Activated T-cell treated with anti-CD3 and anti-CD28 coated beads for 1 hour (primary cell): ENCODE results near the gene EGFR.

Source experiments
- DNase-seq: peaks from one replicate; pipeline ENCODE4 v3.0.0-alpha.2; 2020; ENCODE audit warnings: low read depth

The EGFR gene

DNA sequence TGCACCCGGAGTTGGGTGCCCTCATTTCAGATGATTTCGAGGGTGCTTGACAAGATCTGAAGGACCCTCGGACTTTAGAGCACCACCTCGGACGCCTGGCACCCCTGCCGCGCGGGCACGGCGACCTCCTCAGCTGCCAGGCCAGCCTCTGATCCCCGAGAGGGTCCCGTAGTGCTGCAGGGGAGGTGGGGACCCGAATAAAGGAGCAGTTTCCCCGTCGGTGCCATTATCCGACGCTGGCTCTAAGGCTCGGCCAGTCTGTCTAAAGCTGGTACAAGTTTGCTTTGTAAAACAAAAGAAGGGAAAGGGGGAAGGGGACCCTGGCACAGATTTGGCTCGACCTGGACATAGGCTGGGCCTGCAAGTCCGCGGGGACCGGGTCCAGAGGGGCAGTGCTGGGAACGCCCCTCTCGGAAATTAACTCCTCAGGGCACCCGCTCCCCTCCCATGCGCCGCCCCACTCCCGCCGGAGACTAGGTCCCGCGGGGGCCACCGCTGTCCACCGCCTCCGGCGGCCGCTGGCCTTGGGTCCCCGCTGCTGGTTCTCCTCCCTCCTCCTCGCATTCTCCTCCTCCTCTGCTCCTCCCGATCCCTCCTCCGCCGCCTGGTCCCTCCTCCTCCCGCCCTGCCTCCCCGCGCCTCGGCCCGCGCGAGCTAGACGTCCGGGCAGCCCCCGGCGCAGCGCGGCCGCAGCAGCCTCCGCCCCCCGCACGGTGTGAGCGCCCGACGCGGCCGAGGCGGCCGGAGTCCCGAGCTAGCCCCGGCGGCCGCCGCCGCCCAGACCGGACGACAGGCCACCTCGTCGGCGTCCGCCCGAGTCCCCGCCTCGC, at the start of gene EGFR:
TSS of gene EGFR (plus strand) at position 657 of the 830 bp plus-strand sequence. CDS start 261 bp downstream, outside the sequence.
- no peak for DNase-seq

DNA sequence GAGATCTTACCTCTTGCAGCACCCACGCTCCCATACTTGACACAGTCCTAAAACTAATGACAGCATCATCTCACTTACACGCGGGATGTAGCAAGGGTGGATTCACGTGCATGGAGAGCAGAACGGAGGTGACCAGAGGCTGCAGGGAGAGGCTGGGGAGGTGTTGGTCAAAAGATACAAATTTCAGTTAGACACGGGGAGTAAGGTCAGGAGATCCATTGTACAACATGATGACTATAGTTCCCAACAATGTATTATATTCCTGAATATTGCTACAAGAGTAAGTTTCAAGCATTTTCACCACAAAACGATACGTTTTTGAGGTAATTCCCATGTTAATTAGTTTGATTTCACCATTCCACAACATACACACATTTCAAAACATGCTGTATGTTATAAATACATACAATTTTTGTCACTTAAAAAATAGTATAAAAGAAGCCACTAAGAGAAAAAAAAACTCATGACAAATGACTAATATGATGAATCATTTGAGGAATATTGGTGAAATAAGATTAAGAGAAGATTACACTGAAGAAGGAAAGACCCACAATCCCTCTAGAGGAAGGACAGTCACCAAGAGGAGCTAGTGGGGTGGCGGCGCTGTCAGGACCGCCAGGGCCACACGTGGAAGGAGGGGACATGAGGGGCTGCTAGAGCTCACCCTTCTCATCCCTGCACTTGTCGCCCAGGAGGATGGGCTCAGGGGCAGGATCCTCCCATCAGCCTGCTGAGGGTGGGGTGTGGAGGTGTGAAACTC, 49.4 kb upstream of the EGFR start:
- no peak for DNase-seq

DNA sequence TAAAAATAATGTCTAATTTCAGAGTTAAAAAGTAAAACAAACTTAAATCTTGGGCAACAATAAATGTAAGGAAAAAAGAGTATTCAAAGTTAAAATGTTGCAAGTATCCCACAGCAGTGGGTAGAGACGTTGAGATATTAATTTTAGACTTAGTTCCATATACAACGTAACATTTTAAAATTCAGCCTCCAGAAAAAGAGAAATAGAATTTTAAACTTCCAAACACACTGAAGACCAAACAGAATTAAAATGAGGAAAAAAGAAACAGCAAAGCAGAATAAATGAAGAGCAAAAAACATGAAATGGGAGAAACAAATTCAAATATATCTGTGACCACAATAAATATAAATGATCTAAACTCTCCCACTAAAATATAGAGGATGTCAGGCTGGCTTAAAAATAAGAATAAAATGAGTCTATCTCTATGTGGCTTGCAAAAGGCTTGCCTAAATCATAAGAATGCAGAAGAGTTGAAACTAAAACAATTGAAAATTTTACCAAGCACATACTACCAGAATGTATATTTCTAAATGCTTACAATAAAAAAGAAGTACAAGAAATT, 46.0 kb upstream of the EGFR start:
- no peak for DNase-seq

DNA sequence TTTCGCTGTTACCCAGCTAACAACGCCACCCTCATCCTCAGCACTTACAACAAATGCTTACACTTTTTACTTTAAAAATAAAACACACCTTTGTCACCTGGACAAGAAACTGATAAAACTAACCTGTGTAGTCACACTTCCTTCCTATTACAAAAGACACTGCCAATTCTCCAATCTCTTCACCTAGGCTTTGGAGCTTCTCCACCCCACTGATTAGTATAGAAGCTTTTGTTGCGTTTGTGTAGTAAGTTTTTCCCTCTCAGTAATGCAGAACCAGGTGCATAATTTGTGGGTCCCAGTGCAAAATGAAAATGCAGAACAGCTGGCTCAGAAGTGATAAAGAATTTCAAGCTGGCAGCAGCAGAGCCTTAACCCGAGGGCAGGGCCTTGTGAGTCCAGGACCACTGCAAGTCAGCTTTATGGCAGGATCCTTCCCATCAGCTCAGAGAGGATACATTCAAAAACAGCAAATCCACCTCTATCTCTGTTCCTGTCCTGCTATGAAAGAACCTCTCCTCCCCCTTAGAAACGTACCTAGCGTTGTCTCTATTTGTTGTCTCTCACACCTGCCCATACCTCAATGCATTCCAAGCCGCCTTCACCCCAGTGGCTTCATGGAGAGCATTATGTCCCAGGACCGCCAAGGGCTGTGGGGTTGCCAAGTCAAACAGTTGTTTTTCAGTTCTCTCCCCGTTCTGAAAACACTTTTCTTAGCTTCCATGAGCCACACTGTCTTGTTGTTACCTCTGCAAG, 40.3 kb upstream of the EGFR start:
- DNase-seq: no peak

DNA sequence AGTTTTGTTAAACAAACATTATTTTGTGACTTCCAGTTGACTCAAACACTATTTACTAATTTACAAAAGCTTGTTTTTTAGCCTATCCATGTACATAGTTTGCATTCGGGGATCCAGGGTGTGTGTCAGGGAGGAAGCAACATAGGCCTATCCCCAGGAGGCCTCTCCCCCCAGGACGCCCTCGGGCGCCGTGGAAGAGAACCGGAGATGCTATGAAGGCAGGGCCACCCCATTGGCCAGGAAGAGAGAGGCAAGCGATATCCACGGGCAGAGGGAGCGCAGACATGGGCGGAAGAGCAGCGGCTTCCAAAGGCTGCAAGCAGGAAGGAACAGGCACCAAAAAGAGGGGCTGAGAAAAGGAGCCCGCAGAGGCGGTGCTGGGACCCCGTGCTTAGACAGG, 38.3 kb upstream of the EGFR start:
- no peak for DNase-seq

DNA sequence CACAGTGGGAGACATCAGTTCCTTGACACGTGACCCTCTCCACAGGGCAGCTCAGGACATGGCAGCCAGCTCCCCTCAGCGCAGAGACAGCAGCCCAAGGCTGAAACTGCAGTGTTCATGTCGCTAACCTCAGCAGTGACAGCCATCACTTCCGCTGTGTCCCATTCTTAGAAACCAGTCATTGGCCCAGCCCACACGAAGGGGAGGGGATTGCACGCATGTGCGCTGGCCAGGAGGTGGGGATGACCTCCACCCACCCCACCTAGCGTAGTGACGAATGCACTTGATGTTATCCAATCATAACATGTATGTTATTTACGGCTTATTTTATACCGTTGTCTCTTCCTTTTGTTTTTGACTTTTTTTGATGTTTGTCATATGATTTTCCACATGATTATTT, 36.9 kb upstream of the EGFR start:
- no peak for DNase-seq

DNA sequence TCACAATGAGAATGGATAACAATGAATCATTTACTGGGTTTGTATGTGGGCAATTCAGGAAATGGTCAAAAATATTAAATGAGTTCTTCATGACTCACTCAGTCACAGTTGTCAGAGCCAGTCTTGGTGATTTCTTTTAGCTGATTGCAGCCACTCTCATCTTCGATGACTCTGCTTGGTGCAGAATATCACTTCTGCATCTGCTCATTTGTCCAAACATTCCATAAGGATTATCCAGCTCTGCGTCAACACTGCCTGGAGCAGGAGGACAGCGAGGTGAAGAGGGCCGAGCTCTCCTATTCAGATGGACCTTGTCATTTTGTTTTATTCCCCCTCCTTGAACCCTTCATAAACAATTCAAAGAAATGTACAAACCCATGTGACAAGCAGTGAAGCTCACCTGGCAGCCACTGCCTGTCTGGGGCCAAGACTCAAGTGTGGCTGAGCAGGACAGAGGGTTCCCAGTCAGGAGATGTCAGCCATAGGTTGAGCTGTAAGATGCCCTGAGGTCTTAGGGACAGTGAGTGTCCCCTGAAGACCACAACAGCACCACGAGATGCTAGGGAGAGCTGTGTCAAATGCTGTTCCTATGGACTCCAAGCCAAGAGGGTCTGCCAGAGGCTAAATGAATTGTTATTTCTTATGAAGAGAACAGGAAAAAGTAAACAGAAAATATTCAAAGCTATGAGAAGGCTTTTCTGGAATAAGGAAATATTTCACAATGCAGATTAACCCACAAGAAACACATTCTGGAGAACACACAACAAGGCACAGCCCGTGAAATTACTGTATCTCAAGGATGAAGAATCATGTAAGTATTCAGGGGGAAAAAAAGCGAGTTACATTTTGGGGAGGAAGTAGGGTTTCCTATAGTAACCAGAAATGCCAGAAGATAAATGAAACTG, 33.1 kb upstream of the EGFR start:
- DNase-seq: no peak

DNA sequence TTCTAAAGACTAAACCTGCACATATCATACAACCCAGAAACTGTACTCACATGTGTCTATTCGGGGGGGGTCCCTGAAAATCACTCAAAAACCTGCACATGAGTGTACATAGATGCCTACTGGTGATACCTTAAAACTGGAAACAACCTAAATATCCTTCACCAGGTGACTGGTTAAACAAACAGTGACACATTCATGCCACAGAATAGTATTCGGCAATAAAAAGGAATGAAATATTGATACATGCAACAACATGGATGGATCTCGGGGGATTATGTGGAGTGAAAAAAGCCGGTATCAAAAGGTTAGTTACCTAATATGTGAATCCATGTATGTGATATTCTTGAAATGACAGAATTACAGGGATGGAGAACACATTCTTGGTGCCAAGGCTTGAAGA, 32.1 kb upstream of the EGFR start:
- no peak for DNase-seq

DNA sequence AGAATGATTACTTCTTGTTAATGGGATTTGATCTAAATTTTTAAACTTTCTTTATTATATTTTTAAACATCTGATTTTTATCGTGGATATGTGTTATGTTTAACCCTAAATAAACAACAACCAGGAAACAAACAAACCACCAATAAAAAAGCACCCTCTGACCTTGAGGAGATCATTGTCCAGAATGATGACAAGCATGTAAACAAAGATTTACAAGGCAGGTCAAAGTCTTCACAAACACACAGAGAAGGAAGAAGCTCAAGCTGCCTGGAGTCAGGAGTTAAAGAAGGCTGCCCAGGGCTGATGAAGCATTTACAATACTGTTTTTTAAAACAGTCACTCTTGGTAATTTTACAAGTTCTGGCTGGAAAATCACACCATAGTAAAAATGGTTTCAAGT, 31.0 kb upstream of the EGFR start:
- no peak for DNase-seq

DNA sequence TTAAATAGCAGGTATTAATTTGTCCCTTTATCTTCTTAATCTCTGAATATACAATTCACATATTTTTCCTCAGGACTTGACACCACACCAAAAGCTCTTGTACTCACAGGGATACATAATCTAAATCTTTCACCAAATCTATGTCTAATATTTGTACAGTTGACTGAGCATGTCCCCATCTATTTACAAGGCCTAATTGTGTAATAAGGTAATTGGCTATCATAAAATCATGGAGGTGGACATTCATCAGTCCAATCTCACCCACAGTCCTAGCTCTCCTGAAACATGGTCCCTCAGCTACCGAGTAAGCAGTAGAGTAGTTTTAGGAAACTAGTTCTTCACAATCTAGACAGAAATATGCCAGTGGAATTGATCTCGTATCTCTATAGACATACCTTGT, 30.3 kb upstream of the EGFR start:
- no peak for DNase-seq

DNA sequence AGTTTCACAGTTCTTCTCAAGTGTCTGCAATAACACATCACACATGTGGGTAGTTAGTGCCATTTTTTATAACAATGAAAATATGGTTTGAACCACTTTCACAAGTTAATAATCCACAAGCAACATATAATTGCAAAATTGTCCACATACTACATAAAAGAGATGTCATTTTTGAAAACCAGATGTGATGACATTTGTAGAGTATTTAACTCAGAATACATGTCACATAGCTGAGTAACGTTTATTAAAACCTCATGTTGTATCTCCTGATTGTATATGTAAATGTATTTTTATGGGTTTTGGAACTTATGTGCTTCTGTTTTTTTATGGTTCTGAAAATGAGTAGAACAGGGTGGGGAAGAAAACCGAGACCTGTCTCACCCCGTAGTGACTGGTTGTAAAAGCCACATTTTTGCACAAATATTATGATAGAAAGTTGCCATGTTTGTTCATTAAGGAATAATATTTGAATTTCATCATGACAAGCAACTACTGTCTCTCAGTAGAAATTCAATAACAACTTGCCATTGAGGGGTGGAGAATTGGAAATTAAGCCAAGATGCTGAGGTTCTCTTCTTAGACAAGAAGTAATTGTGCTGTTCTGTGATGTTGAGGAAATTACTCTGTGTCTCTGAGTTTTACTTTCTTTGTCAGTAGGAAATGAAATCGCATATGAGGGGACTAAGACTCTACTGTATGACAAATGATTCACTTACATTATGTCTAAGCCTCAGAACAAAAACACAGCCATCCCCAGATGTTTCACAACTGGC, 29.2 kb upstream of the EGFR start:
- no peak for DNase-seq

DNA sequence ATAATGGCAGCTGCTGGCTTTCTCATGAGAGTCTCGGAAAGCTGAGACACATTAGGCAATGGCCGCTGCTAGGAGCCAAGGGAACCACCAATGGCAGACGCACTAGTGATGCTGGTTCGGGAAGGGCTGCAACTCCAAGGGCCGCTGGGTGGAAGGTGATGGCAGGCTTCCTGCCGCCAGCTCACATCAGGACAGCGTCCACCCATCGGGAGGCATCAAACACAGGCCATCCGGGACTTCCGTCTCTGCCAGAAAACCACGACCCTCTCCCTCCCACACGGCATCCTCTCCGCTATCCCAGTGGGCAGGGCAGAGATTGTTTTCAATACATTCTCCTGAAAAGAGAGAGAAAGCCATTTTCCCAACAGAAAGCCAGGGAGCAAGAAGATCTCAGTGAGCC, 27.5 kb upstream of the EGFR start:
- no peak for DNase-seq

DNA sequence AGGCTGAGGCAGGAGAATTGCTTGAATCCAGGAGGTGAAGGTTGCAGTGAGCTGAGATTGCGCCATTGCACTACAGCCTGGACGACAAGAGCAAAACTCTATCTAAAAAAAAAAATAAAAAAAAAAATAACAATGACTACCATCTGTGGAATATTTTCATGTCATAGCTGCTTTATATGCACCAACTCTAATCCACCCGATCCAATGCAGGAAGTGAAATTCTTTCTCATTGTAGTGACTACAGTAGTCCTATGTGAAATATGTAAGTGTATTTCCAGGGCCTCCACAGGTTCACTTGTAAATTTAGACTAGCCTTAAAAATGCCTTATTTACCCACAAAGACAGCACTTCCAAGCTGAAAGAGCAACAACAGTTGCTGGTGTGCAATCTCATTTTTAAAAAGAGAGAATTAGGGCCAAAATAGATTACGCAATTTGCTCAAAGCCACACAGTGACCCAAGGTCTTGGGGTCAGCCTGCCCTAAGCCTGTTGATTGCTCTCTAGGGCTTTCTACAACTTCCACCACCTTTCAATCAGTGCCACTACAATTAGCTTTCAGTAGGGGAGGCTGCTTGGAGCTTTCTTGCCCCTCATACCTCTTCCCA, 25.8 kb upstream of the EGFR start:
- DNase-seq: no peak

DNA sequence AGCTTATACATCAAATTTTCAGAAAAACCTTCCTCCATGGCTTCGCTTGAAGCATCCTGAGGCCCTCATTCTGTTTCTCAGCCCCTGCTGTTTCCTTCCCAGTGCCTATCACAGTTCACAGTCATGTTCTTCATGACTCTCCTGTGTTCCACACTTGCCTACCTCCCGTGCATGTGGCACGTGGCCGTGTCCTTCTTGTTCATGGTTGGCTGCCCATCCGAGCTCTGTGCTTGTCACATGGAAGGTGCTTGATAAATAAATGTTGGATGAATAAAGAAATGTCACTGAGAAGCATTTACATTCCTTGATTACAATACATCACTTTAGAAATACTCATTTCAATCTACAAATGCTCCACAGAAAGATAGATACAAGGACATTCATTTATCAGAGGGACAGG, 23.7 kb upstream of the EGFR start:
- DNase-seq: no peak

DNA sequence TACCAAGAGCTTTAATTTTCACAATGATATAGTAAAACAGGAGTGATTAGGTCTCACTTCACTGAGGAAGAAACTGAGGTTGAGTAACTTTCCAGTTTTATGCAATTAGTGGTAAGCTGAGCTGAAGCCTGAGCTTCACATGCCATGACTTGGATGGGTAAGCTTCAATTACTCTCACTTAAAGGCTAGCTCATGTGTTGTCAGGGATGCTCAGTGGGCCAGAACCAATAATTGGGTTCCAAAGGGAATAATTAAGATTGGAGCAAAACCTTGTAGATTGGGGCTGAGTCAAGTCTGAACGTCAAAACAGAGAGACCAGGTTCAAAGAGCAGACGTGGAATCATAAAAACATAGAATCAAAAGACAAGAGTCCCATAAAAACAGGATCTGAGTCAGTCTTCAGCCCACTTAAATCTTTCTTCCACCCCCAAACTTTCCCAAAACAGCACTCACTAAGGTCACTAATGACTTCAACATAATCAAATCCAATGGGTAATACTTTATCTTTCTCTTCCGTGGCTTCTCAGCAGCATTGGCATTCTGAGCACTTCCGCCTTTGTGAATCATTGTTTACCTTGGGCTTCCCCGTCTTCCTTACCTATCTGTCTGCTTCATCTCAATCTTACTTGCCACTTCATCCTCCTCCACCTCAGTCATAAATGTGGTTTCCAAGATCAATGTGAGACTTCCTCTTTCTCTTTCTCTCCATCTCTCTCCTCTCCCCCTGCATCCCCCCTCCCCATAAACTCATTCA, 23.0 kb upstream of the EGFR start:
- DNase-seq: no peak

DNA sequence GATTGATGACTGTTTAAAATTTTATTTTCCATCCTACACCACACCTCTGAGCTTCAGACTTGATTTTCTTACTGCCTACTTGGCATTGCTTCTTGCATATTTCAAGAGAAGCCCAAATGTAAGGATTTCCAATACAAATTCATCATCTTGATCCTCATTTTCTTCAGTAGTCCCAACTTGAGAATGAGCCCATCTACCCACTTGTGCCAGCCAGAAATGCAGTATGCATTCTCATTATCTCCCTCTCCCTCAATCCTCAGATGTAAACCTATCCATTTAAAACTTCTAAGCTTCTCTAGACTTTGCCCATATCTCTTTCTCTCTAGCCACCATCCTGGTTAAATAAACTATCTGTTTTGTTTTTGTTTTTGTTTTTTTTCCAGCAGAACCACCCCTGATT, 22.4 kb upstream of the EGFR start:
- DNase-seq: no peak

DNA sequence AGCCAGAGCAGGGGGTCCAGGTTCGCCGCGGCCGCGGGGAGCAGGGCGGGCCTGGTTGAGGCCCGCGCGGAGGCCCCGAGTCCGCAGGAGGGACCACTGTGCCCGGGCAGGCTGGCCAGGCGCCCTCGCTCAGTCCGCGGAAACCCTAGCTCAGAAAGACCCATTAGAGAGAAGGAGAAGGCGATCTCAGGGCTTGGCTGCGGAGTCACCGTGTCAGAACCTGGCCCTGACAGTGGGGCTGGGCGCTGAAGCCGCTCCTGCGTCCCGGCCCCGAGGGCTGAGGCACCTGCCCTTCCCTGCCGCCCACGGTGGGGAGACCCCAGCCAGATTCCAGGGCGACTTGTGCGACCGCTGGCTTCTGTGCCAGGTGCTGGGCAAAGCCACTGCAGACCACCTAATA, 14.2 kb upstream of the EGFR start:
- DNase-seq: no peak

DNA sequence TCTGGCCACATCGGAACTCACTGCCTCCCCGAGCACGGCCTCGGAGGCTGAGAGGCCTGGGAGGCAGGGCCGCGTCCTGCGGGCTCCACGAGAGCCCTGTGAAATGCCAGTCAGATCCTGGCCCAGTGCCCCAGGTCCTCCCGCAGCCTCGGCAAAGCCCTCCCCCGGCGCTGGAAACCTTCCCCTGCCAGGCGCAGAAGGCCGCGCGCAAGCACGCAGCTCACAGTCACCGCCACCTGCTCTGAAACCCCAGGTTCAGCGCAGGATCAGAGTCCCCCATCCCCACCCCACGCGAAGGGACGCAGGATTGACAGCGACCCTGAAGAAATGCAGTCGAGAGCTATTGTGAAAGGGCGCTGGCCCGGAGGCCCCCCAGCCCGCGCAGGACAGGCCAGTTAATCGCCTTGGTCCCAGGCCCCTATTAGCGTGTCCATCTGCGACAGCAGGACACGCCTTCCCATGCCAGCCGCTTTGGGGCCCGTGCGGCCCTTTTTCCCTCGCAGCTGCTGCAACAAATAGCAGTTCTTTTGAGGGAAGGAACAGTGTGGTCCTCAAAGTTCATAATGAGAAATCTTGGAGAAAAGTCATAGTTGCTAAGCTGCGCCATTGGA, 13.5 kb upstream of the EGFR start:
- DNase-seq: no peak

DNA sequence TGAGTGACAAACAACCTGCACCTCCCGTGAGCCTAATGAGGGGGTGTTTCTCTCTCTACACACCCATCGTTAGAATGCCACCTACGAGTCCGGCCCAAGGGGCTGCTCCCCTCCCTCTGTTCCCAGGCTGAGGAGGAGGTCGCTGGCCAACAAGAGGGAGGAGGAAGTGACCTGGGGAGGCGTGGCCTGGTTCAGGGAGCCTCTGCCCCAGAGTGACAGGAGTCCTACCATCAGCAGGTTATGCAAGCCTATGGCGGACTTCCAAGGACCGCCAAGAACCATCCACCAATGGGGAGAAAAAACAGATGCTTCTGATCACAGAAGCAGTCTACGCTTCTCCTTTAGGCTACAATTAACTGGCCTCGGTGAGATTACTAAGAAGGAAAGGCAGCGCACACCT, 12.3 kb upstream of the EGFR start:
- no peak for DNase-seq
